Activated B cell treated with CpG ODN at 0.5 μM for 24 hours (primary cell): ENCODE results near the gene APLP2. TPM values are rescaled to one million over a fixed set of nuclear protein-coding genes. Genes with fewer than 3 reads are reported as not detected.

ENCODE experiments used
- ATAC-seq: fragments of 200-7000 bp; cut with Tn5 transposase; one replicate; pipeline ENCODE4 v1.10.0; 2021; ENCODE audit warnings: low read depth, mild to moderate bottlenecking, moderate library complexity
- CTCF ChIA-PET: fragments of 350-600 bp; sonication (Branson Sonifier 250); formaldehyde crosslinking; loops from one replicate; lab custom pipeline; 2021; ENCODE audit warnings: antibody characterized with exemption; lab: Charles Lee
- POLR2A ChIA-PET: fragments of 350-600 bp; sonication (Branson Sonifier 250); formaldehyde crosslinking; loops from one replicate; lab custom pipeline; 2021; ENCODE audit warnings: antibody characterized with exemption; lab: Charles Lee
- DNase-seq: peaks from one replicate; pipeline ENCODE4 v3.0.0; 2022
- H3K27ac Mint-ChIP-seq: one replicate; pipeline ENCODE4 v1.8.0; 2020; ENCODE audit warnings: mixed read lengths
- H3K27me3 Mint-ChIP-seq: one replicate; pipeline ENCODE4 v1.8.0; 2021; ENCODE audit warnings: mixed read lengths
- H3K36me3 Mint-ChIP-seq: one replicate; pipeline ENCODE4 v1.8.0; 2021; ENCODE audit warnings: low read depth, mixed read lengths
- H3K4me1 Mint-ChIP-seq: one replicate; pipeline ENCODE4 v1.8.0; 2021; ENCODE audit warnings: mixed read lengths
- H3K4me3 Mint-ChIP-seq: one replicate; pipeline ENCODE4 v1.8.0; 2020; ENCODE audit warnings: mild to moderate bottlenecking, mixed read lengths
- H3K9me3 Mint-ChIP-seq: one replicate; pipeline ENCODE4 v1.8.0; 2020; ENCODE audit warnings: mixed read lengths
- intact Hi-C: fragments of 100-400 bp; cut with micrococcal nuclease; formaldehyde crosslinking; loops from one replicate; pipeline ENCODE4 v1.15.1; 2024
- total RNA-seq: library from RNA; stranded (reverse); gene quantifications from 2 replicates; pipeline ENCODE4 v1.2.3, GENCODE V29; 2022
- TF ChIP-seq, protein P1 (sequence below): fragments of 200-600 bp; IDR thresholded peaks from one replicate; pipeline ENCODE4 v1.8.0; 2022; ENCODE audit warnings: antibody characterized with exemption, mild to moderate bottlenecking

APLP2 gene
- total RNA-seq, 1 donor from 2014 or later = 50.8 TPM

DNA sequence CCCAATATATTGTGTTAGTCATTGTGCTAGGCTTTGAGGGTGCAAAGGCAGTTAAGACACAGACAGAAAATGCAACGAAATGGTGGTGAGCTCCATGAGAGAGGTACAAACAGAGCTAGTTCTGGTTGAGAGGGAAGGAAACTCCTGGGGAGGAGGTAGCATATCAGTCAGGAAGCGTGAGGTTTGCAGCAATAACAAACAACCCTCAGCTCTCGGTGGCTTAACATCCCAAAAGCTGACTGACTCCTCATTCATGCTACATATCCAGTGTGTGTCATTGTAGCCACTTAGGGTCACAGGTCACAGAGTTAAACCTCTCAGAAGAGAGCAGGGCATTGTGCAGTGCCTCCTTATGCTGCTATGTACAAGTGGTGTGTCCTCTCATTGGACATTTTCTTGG is 88.1 kb downstream of the APLP2 start:
- Mint-ChIP-seq H3K9me3 (no peaks in the 10 kb centered on the region), H3K36me3 (no peaks in the 10 kb centered on the region), H3K27me3 (no peaks in the 10 kb centered on the region), H3K27ac (no peak overlapping the region), H3K4me3 (no peak overlapping the region), H3K4me1 (peaks cover 40% of the 10 kb centered on the region)
- no peak for ATAC-seq
- CTCF ChIA-PET = interaction anchor here (0.9 to 1.2 kb wide), 2 partner anchors 24 to 26 kb away, joined by 3 read pairs; no protein-coding TSS in a partner anchor
- intact Hi-C loops = no loop called here
- TF ChIP-seq, protein P1, sequence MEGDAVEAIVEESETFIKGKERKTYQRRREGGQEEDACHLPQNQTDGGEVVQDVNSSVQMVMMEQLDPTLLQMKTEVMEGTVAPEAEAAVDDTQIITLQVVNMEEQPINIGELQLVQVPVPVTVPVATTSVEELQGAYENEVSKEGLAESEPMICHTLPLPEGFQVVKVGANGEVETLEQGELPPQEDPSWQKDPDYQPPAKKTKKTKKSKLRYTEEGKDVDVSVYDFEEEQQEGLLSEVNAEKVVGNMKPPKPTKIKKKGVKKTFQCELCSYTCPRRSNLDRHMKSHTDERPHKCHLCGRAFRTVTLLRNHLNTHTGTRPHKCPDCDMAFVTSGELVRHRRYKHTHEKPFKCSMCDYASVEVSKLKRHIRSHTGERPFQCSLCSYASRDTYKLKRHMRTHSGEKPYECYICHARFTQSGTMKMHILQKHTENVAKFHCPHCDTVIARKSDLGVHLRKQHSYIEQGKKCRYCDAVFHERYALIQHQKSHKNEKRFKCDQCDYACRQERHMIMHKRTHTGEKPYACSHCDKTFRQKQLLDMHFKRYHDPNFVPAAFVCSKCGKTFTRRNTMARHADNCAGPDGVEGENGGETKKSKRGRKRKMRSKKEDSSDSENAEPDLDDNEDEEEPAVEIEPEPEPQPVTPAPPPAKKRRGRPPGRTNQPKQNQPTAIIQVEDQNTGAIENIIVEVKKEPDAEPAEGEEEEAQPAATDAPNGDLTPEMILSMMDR = no peak
- DNase-seq = no peak
- POLR2A ChIA-PET = interaction anchor here (3.4 kb wide), 1 partner anchor 155 kb away, joined by 18 read pairs; the partner anchor contains the start of gene PRDM10

DNA sequence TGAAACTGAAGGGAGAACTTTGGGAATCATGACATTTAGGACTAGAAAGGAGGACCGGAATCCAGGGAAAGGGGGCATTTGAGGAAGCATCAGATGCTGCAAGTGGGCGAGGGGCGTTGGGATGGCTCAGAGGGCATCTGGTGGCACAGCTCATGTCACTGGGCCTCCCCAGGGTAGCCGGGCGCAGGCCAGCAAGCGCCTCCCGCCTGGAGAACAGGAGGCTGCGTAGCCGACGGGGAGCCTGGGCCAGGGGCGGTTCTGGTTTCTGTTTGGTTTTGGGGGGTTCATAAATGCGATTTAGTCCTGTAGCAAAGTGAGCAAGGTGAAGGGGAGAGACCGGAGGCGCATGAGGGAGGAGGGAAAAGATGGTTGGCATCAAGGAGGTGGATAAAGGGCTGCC is 89.4 kb downstream of the APLP2 start:
- ATAC-seq (no peak), DNase-seq (no peak)
- Mint-ChIP-seq H3K9me3 (no peaks in the 10 kb centered on the region), H3K27ac (peak overlapping the region; percentile 8), H3K4me1 (peaks cover 50% of the 10 kb centered on the region), H3K36me3 (no peaks in the 10 kb centered on the region), H3K27me3 (no peaks in the 10 kb centered on the region), H3K4me3 (peak overlapping the region; percentile 61)
- TF ChIP-seq, protein P1 = no peak
- intact Hi-C loops = no loop called here
- POLR2A ChIA-PET = interaction anchor here (0.7 to 3.4 kb wide), 3 partner anchors 8 to 156 kb away, joined by 3 to 18 read pairs (median 5); partner anchors contain the start of gene PRDM10
- CTCF ChIA-PET = interaction anchor here (1.1 kb wide), 1 partner anchor 27 kb away, joined by 3 read pairs; no protein-coding TSS in a partner anchor

DNA sequence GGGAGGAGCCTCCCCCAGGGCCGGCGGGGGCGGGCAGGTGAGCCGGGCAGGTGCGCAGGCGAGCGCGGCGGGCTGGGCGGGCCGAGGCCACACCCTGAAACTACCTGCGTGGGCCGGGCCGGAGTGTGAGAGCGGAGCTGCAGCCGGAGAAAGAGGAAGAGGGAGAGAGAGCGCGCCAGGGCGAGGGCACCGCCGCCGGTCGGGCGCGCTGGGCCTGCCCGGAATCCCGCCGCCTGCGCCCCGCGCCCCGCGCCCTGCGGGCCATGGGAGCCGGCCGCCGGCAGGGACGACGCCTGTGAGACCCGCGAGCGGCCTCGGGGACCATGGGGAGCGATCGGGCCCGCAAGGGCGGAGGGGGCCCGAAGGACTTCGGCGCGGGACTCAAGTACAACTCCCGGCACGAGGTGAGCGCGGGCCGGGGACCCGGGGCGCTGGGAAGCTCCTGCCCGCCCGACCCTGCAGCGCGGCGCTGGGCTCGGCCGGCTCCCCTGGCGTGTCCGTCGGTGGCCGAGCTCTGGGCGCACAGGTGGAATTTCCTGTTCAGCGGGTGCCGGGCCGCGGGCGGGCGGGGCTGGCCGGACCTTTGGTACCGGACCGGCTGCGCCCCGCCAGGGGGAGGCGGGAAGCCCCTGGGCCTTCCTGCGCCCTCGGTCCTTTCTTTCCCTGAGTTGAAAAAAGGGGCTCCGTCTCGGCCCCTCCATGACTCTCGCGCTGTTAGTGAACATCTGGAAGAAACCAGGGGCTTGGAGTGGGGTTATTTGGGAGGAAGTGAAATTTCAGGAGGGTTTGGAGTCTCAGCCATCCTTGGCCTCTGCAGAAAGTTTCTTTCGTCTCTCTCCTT is 90.2 kb downstream of the APLP2 start, which contains the start of gene ST14:
ST14 (plus strand) TSS at position 126 of the 841 bp plus-strand sequence; CDS start at position 324, 198 bp downstream.
- ChIA-PET CTCF (interaction anchor here (1.1 to 1.6 kb wide), 3 partner anchors 14 to 28 kb away, joined by 3 to 5 read pairs (median 3); no protein-coding TSS in a partner anchor), POLR2A (interaction anchor here (1.1 to 3.4 kb wide), 6 partner anchors 7 to 157 kb away, joined by 3 to 18 read pairs (median 4); partner anchors contain the start of gene PRDM10)
- Mint-ChIP-seq H3K36me3 (no peaks in the 10 kb centered on the region), H3K9me3 (no peaks in the 10 kb centered on the region), H3K27ac (peak within 1 kb of the TSS; percentile 81), H3K27me3 (no peaks in the 10 kb centered on the region), H3K4me1 (peaks cover 51% of the 10 kb centered on the region), H3K4me3 (peak within 1 kb of the TSS; percentile 89)
- peak; percentile 77 for ATAC-seq
- DNase-seq = peak; percentile 54
- TF ChIP-seq, protein P1 = no peak
- intact Hi-C loops = loop anchor here (2.0 kb wide), 1 partner anchor 155 kb away; the partner anchor contains the start of gene ZBTB44

DNA sequence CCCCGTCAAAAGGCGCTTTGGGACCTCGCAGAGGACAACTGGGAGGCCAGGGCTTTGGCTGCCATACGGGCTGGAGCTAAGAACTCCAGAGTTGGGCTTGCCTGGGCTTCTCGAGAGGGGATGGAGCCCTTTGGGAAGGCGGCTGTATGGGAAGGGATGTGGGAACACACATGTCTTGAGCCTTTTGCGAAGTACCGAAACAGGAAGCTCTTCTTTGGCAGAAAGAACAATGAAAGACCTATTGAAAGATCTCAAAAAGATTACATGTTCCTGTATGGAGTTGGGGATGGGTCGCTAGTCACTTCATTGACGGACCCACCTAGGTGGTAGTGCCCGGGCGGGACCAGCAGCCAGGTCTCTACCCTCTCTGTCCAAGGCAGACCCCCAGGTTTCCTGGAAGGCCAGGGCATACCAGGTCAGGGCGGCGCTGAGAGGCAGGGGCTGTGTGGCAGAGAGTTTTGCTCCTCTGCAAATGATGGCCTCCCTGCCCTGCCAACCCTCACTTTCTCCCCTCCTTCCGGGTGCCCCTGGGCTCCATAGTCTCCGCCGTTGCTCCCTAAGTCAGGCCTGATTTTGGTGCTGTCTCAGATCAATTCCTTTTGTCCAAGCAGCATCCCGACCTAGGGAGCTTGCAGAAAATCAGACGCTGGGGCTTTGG is 90.9 kb downstream of the APLP2 start:
- Mint-ChIP-seq H3K9me3 (no peaks in the 10 kb centered on the region), H3K27me3 (no peaks in the 10 kb centered on the region), H3K4me1 (peaks cover 57% of the 10 kb centered on the region), H3K36me3 (no peaks in the 10 kb centered on the region), H3K27ac (peak overlapping the region; percentile 81), H3K4me3 (peak overlapping the region; percentile 89)
- intact Hi-C loops = loop anchor here (2.0 kb wide), 1 partner anchor 154 kb away; the partner anchor contains the start of gene ZBTB44
- TF ChIP-seq, protein P1 = no peak
- ATAC-seq (no peak), DNase-seq (peak; percentile 27)
- CTCF ChIA-PET = interaction anchor here (1.1 to 1.6 kb wide), 2 partner anchors 14 to 15 kb away, joined by 3 to 5 read pairs; no protein-coding TSS in a partner anchor
- POLR2A ChIA-PET = interaction anchor here (1.1 to 3.4 kb wide), 6 partner anchors 8 to 158 kb away, joined by 3 to 18 read pairs (median 5); partner anchors contain the start of gene PRDM10
